Measurements from ENCODE around the gene CSNK1G3. TPM values are rescaled to one million over a fixed set of nuclear protein-coding genes. Genes with fewer than 3 reads are reported as not detected.

CSNK1G3 gene
- total RNA-seq, 4 donors from 2014 or later = 31.8 to 84.0 (median 55.9) TPM

DNA sequence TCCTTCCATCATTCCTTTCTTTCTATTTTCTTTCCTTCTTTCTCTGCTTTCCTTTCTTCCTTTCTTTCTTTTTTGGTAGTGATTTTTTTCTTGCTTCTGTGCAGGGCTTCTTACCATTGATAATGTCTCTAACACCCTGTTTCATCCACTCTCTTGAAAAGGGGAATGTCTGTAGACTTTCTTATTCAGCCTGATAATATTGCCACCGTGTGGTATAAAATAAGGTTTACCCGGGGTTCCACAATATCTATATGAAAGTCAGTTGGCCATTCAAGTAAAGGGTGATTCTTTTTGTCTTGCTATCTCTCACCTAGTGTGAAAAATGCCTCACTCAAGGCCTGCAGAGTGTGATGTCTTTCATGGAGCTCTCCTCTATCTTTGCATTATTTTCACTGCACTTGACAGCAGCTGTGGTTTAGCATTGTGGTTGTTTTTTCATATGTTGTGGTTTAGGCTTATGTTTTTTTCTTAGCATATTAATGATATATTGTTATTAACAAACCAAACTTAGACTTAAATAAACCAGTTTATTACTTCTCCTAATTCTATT, 153.9 kb downstream of the CSNK1G3 start:
- in situ Hi-C loops (cut with MboI; ENCODE audit: low pct_ligation_motif_present in 1 of 4, low pct_unique_long_range_greater_than_20kb in 1 of 4, low sequenced_read_pairs in 3 of 4) (no loop called here), intact Hi-C loops (cut with DNase I; ENCODE audit: low total_unique reads) (no loop called here)
- H3K4me3 ChIP-seq = no peak overlapping the region
- TF ChIP-seq POLR2A (IDR thresholded peaks at IDR 0.05) (no peak), EP300 (IDR thresholded peaks at IDR 0.05; ENCODE audit: low read depth) (no peak), POLR2AphosphoS5 (IDR thresholded peaks at IDR 0.05) (no peak), CTCF (IDR thresholded peaks at IDR 0.05) (no peak)
- H3K4me1 ChIP-seq = no peaks in the 10 kb centered on the region
- H3K27me3 ChIP-seq = no peaks in the 10 kb centered on the region
- DNase-seq = no peak
- H3K27ac ChIP-seq = no peak overlapping the region
- 87 to 89% methylated on average over 2 of the region's 2 CpGs for WGBS, 2 donors (ENCODE audit: low coverage in 1 of 2)
- H3K36me3 ChIP-seq = no peaks in the 10 kb centered on the region
- peaks cover 14 to 15% of the 10 kb centered on the region in 2 donors for H3K9me3 ChIP-seq

Other genes with a start within 250 kb of the CSNK1G3 start
- gene CEP120, start 88.8 kb upstream of the CSNK1G3 start, total RNA-seq = 10 to 100 TPM in 3 of 4 donors, 1 to 10 TPM in 1; 7.6 to 24.3 (median 18.2) TPM